DMS 273 treated with DMSO at 0.1 percent for 48 hours (cell line): ENCODE data around the gene TRPM3.
A peak's percentile ranks its signal among the peaks of the same experiment; 100 is the strongest.

ENCODE experiments used
- DNase-seq: peaks from one replicate; lab custom pipeline; 2025; lab: John Stamatoyannopoulos, UW

Gene TRPM3

GRCh38 chr9:70609542-70610286 lies 511.7 kb downstream of the TRPM3 start:
- DNase-seq, result no peak

GRCh38 chr9:70609011-70609410 lies 512.4 kb downstream of the TRPM3 start:
- no peak for DNase-seq

GRCh38 chr9:70607926-70608325 lies 513.5 kb downstream of the TRPM3 start:
- no peak for DNase-seq

GRCh38 chr9:70607329-70607728 lies 514.1 kb downstream of the TRPM3 start:
- no peak for DNase-seq

- no peak for DNase-seq
Measured at GRCh38 chr9:70603020-70603411, 518.4 kb downstream of the TRPM3 start.

GRCh38 chr9:70602321-70603019 lies 519.0 kb downstream of the TRPM3 start:
- DNase-seq, result peak; percentile 72

GRCh38 chr9:70601000-70601951 lies 520.1 kb downstream of the TRPM3 start:
- peak; percentile 83 for DNase-seq

GRCh38 chr9:70600506-70600905 lies 520.9 kb downstream of the TRPM3 start:
- no peak for DNase-seq

- DNase-seq, result no peak
Measured at GRCh38 chr9:70597886-70598285, 523.5 kb downstream of the TRPM3 start.

GRCh38 chr9:70595211-70595610 lies 526.2 kb downstream of the TRPM3 start:
- no peak for DNase-seq

GRCh38 chr9:70594386-70594944 lies 527.0 kb downstream of the TRPM3 start:
- DNase-seq, result peak; percentile 50

GRCh38 chr9:70593241-70593640 lies 528.2 kb downstream of the TRPM3 start:
- DNase-seq, result no peak

GRCh38 chr9:70590315-70590677 lies 531.1 kb downstream of the TRPM3 start:
- DNase-seq, result no peak

- no peak for DNase-seq
Measured at GRCh38 chr9:70589571-70590314, 531.7 kb downstream of the TRPM3 start.

- DNase-seq, result no peak
Measured at GRCh38 chr9:70588999-70589398, 532.4 kb downstream of the TRPM3 start.

- DNase-seq, result no peak
Measured at GRCh38 chr9:70588381-70588780, 533.0 kb downstream of the TRPM3 start.

GRCh38 chr9:70587201-70587600 lies 534.2 kb downstream of the TRPM3 start:
- no peak for DNase-seq

- DNase-seq, result no peak
Measured at GRCh38 chr9:70586476-70586875, 534.9 kb downstream of the TRPM3 start.

GRCh38 chr9:70581955-70582350 lies 539.5 kb downstream of the TRPM3 start:
- no peak for DNase-seq

- DNase-seq, result no peak
Measured at GRCh38 chr9:70581214-70581954, 540.0 kb downstream of the TRPM3 start.
